ENCODE measurements around the gene SLC15A2.
A peak's percentile ranks its signal among the peaks of the same experiment; 100 is the strongest.
"Not testable (repeated sequence)": the region's sequence is repeated elsewhere in the genome, so short reads cannot be mapped to it uniquely, and the experiment has no call there.

SLC15A2 gene, protein sequence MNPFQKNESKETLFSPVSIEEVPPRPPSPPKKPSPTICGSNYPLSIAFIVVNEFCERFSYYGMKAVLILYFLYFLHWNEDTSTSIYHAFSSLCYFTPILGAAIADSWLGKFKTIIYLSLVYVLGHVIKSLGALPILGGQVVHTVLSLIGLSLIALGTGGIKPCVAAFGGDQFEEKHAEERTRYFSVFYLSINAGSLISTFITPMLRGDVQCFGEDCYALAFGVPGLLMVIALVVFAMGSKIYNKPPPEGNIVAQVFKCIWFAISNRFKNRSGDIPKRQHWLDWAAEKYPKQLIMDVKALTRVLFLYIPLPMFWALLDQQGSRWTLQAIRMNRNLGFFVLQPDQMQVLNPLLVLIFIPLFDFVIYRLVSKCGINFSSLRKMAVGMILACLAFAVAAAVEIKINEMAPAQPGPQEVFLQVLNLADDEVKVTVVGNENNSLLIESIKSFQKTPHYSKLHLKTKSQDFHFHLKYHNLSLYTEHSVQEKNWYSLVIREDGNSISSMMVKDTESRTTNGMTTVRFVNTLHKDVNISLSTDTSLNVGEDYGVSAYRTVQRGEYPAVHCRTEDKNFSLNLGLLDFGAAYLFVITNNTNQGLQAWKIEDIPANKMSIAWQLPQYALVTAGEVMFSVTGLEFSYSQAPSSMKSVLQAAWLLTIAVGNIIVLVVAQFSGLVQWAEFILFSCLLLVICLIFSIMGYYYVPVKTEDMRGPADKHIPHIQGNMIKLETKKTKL

DNA sequence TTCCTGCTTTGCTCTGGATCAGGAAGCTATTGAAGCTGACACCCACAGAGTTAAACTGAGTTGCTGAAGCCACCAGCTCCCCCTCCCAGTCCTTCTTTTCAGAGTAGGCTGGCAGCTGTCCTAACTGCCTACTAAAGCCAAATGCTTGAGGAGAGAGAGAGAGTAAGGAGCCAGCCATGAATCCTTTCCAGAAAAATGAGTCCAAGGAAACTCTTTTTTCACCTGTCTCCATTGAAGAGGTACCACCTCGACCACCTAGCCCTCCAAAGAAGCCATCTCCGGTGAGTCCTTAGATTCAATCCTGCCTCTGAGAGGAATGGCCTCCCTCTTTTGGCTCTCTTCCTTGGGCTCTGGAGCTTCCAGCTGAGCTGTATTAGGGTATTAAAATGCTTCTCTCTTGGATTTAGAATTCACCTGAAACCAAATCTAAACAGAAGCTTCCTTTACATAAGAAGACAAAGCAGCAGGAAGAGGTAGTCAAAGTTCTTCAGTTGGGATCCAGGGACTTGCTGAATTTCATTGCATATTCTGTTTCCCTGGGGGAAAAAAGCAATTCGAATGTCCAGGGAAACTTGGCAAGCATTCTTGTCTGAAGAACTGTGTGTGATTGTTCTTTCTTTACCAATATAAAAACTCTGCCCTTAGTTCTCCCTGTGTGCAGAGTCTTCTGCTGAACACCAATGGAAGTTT is at the start of gene SLC15A2:
TSS of gene SLC15A2 (plus strand) at position 101 of the 690 bp plus-strand sequence. CDS start at position 177, 76 bp downstream.
- DNase-seq (ENCODE audit: low spot score), result peak; percentile 62

DNA sequence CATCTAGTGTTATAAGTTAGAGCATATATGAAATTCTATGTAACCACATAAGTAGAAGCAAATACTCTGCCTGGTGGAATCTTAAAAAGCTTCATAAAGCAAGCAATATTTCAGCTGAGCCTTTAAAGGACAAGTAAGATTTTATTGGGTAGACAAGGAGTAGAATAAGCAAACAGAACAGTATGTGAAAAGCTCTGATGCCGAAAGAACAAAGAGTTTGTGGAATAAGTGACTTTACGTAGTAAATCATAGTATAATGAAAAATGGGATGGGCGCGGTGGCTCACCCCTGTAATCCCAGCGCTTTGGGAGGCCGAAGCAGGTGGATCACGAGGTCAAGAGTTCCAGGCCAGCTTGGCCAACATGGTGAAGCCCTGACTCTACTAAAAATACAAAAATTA is 49.3 kb upstream of the SLC15A2 start:
- no peak for DNase-seq (ENCODE audit: low spot score)

DNA sequence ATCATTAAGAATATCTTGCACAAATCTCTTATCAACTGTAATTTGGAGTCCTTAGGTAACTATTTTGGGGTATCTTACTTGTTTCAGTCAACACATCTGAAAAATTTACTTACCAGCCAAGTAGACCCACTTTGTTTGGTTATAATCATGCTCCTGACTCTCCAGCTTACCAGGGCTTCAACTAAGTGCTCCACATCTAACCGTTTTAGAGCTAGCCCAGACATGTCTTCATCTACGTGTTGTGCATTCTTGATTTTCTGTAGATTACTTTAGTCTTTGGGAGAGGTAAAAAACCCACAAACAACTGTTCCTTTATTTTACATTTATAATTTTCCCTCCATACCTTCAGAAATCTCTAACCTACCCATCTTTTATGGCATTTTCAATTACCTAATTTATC is 41.9 kb upstream of the SLC15A2 start:
- DNase-seq (ENCODE audit: low spot score), result no peak

DNA sequence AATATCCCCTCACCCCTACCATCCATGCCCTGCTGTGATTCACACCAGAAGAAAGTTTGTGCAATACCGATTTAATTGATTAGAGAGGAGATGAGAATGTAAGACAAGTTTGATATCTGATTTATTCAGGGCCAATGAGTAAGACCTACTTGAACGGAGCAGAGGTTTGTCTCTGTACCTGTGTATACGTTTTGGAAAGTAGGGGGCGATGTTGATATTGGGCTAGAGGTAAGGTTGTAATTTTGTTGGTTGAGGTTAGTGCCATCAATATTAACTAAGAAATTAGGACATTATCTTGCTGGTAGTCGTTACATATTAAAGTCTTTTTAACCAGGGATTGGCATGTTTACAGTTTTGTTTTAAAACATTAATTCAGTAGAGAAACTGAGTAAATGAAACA is 38.6 kb upstream of the SLC15A2 start:
- no peak for DNase-seq (ENCODE audit: low spot score)

DNA sequence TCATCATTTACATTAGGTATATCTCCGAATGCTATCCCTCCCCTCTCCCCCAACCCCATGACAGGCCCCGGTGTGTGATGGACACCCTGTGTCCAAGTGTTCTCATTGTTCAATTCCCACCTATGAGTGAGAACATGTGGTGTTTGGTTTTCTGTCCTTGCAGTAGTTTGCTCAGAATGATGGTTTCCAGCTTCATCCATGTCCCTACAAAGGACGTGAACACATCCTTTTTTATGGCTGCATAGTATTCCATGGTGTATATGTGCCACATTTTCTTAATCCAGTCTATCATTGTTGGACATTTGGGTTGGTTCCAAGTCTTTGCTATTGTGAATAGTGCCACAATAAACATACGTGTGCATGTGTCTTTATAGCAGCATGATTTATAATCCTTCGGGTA is 36.4 kb upstream of the SLC15A2 start:
- not testable (repeated sequence) for DNase-seq (ENCODE audit: low spot score)

DNA sequence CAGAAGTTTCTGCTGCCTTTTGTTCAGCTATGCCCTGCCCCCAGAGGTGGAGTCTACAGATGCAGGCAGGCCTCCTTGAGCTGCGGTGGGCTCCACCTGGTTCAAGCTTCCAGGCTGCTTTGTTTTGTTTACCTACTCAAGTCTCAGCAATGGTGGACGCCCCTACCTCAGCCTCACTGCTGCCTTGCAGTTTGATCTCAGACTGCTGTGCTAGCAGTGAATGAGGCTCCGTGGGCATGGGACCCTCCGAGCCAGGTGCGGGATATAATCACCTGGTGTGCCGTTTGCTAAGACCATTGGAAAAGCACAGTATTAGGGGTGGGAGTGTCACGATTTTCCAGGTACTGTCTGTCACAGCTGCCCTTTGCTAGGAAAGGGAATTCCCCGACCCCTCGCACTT is 31.0 kb upstream of the SLC15A2 start:
- not testable (repeated sequence) for DNase-seq (ENCODE audit: low spot score)

DNA sequence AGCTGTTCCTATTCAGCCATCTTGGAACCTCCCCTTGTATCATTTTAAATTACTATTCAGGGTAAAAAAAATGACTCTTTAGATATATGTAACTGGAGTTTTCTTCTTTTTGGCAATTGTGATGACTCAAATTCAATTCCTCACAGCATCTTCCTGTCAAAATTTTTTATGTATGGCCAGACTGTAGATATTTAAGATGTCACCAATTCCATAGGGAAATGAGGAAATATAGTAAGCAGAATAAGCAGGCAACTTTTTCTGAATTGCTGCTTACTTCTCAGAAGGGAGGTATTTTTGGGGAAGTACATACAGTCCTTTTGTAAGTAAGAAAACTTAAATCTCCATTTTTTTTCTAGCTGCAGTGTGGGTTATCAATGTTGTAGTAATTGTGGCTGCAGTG is 30.4 kb upstream of the SLC15A2 start:
- no peak for DNase-seq (ENCODE audit: low spot score)

DNA sequence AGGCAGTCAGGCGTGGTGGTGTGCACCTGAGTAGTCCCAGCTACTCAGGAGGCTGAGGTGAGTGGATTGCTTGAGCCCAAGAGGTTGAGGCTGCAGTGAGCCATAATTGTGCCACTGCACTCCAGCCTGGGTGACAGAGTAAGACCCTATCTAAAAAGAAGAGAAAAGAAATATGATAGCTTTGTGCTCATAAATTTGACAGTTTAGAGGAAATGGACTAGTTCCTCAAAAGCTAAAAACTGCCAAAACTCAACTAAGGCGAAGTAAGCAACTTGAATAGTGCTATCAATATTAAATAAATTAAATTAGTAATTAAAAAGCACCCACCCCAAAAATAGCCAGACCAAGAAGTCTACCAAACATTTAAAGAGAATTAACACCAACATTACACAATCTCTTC is 24.5 kb upstream of the SLC15A2 start:
- DNase-seq (ENCODE audit: low spot score), result no peak

DNA sequence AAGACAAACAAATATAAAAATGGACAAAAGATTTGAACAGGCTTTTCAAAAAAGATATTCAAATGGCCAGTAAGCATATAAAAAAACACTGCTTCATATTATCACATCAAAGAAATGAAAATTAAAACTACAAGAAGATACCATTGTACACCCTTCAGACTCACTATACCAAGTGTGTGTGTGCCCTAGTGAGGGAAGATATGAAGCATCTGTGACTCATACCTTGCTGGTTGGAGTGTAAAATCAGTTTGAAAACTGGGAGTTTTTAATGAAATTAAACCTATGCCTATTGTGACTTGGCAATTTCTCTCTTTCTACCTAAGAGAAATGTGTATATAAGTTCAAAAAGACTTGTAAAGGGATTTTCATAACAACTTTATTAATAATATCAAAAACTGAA is 23.5 kb upstream of the SLC15A2 start:
- DNase-seq (ENCODE audit: low spot score), result no peak

DNA sequence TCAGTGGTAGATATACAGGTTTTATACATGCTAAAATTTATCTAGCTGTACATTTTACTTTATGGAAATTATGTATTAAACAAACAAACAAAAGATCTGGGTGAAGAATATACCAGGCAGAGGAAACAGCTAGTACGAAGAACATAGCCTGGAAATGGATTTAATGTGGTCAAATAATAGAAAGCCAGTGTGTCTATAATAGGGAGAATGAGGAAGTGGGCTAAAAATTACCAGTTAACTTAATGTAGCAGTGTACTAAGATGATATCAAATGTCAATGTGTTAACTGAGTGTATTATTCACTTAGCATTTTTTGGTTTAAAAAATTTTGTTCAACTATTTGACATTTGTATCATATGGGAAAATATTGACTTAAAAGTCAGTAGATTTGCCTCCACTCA is 22.8 kb upstream of the SLC15A2 start:
- no peak for DNase-seq (ENCODE audit: low spot score)

DNA sequence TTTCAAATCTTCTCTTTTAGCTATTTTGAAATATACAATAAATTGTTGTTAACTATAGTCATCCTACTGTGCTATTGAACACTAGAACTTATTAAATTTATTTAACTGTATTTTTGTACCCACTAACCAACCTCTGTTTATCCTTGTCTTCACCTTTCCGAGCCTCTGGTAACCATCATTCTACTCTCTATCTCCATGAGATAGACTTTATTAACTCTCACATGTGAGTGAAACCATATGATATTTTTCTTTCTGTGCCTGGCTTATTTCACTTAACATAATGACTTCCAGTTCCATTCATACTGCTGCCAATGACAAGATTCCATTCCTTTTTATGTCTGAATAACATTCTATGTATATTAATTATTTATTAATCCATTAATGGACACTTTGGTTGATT is 15.8 kb upstream of the SLC15A2 start:
- no peak for DNase-seq (ENCODE audit: low spot score)

DNA sequence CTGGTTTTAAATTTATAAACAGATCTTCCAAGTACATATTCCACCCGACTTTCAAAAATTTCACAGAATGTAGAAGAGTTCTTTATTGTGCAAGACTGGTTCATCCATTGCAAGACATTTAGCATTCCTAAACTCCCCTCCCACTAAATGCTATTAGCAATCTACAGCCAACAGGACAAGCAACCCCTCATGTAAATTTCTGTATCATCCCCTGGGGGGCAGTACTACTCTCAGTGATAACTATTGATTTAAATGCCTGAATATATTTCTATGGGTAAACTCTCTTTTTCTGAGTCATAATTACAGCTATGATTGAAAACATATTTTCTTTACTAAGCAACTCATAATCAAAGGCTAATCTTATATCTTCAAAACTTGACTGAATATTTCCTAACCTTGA is 10.7 kb upstream of the SLC15A2 start:
- no peak for DNase-seq (ENCODE audit: low spot score)

DNA sequence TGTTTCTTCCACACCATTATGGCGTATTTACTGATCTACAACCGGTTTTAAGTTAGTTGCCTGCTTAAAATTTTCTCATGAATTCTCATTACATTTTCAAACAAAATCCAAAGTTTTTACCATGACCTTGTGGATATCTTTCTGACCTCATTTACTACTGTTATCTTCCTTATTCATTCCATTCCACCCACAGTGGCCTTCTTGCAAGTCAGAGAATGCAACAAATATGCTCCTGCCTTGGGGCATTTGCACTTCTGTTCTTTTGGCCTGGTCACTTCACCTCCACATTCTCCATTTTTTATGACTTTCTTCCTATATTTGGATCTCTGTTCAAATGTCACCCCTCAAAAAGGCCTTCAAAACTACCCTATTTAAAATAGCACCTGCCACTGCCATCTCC is 8.8 kb upstream of the SLC15A2 start:
- no peak for DNase-seq (ENCODE audit: low spot score)

DNA sequence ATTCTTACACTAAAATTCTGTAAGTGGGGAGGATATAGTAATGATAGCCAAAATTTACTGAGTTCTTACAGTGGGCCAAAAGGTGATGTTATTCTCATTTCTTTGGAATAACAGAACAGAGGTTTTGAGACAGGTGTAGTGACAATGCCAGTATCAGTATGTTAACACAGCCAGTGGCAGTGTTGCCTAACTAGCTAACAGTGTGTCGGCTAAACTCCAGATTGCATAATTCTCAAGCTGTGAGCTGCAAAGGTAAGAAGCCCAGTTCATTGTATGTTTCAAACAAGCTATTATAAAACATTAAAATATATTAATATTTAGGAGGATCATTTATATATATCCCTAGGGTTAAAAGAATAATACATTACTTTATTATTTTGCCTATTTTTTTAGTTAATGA is 920 bp downstream of the SLC15A2 start:
- peak; percentile 23 for DNase-seq (ENCODE audit: low spot score)

DNA sequence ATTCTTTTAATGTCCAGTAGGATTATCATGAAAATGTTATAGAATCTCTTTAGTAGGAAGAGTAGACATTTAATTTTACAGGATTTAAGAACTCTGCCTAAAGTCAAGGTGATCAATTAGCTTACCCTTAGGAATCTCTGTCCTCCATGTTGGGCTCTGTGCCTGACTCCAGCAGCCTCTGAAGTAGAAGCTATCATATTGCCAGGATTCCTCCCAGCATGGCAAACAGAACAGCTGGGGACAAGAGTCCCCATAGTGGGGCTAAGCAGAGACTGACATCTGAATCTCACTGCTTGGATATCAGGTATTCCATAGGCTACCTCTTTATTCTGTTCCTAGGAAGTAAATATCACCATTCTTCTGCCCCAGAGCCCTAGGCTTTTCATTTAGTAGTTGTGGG is 1.5 kb downstream of the SLC15A2 start:
- DNase-seq (ENCODE audit: low spot score), result peak; percentile 26

DNA sequence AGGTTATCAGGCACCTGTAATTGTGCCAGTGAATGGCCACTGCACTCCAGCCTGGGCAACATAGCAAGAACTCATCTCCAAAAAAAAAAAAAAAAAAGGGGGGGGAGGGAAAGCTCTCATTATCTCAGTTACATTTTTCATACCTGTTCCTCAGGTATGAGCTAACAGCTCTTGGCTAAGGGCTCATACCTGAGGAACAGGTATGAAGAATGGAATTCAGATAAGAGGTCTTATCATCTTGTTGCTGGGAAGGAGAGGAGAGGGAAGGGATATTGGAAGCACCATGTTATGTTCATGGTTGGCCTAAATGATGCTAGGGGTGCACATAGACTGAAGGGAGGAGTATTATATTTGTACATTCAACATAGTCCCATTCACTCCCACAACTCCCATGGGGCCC is 2.6 kb downstream of the SLC15A2 start:
- no peak for DNase-seq (ENCODE audit: low spot score)

DNA sequence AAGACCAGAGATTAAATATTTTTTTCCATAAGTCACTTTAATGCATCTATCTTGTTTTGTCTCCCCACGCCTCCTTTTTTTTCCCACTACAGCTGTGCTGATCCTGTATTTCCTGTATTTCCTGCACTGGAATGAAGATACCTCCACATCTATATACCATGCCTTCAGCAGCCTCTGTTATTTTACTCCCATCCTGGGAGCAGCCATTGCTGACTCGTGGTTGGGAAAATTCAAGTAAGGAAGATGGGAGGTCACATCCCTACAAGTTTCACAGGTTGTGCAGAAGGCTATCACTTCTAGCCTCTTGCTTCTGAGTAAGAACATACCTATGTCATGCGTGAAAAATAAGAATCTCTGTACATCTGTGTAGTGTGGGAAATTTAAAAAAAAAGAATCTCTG is 3.1 kb downstream of the SLC15A2 start:
- no peak for DNase-seq (ENCODE audit: low spot score)

DNA sequence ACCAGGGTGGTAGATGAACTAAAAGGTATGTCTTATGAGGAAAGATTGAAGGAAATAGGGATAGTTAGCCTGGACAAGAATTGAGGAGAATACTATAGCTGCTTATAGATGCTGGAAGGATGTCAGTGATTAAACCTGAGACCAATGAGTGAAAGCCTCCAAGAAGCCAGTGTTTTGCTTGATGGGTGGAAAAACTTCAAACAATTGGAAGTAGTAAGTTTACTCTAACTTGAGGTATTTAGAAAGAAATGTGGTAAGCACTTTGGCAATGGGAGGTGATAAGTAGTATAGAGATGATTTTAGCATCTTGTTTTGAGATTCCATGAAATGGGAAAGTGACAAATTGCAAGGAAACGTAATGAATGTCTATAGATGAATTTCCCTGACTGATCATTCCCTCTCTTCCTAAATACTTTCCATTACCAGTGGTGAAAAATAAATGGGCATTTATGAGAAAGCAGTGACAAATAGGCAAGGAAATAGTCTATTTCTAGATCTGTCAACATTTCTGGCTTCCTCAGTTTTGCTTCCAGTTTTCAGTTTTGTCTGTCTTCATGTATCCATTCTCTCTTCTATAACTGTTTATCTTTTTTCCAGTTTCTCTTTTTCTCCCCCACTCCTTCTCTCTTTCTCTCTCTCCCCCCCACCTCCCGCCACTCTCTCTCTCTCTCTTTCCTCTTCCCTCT is 19.2 kb downstream of the SLC15A2 start:
- DNase-seq (ENCODE audit: low spot score), result peak; percentile 40

DNA sequence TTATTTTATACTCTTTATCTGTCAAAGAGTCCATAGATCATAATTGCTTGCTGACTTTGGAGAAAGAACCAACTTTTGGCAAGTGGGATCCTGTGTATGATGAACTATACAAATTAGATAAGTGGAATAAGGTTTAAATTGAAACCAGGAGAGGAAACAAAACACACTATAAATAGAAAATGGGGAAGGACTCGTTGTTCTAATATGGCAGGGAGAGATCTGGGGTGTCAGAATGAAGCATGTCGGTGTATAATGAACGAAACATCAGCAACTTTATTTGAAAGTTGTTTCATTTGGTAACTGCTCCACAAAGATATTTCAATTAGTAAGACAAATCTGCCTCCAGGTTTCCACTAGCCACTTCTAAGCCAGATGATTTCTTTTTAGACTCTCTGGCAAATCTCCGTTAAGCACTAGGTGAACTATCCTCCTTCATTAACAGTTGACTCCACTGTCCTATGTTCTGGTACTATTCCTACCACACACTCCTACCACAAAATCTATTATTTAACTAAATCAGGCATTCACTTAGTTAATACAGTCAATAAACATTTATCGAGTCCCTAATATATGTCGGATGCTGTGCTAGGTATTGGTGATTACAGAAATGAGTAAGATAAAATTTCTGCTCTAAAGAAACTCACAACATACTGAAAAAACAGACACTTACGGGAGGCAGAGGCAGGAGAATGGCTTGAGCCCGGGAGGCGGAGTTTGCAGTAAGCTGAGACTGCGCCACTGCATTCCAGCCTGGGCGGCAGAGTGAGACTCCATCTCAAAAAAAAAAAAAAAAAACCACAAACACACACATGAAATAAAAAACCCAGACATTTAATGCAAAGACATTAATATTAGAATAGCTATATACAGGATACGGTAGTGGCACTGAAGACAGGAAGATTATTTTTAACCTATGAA is 20.1 kb downstream of the SLC15A2 start:
- DNase-seq (ENCODE audit: low spot score), result peak; percentile 59

DNA sequence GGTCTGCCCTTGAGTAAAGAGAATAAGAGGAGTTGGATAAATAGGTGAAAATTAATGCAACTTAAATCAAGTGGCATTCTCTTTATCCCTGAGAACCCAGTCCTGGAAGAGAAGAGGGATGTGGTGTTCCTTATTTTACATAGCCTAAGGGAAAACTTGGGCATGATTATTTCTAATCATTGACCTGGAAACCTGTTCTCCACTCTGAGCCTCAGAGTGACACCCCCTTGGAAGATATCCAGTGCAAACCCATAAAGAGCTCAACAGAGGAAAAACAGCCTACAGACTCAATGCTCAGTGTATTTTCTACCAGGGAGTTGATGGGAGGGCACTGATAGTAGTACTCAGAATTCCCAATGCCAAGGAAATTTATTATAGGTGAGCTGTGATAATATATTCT is 22.0 kb downstream of the SLC15A2 start:
- DNase-seq (ENCODE audit: low spot score), result peak; percentile 19

DNA sequence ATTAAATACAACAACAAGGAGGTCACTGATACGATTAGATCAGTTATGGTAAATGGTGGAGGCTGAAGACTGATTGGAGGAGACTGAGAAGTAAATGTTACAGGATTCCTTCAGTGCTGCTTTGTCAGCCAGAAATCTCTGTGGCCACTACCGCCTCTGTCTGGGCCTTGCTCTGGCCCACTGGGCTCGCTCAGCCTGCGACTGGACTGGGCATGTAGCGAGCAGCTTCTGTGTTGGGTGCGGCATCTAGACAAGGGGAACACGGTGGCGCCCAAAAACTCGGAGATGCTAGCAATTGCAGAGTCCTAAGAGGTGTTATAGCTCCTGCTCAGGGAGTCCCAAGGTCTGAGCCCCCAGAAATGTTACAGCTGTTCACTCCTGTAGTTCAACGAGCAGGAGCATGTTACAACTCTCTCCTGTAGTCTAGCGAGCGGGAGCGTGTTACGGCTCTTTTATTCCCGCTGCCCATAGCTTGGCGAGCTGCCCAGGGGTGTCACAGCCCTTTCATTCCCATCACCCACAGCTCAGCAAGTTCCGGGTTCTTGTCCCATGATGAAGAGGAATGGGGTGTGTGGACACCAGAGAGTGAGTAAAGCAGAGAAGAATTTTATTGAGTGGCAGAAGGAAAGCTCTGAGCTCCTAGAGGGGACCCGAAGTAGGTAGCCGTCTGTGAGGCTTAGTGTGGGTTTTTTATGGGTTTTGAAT is 24.7 kb downstream of the SLC15A2 start:
- DNase-seq (ENCODE audit: low spot score), result no peak

Measured in pons (tissue), 1 donor.